Fibroblast of skin of left quadriceps (primary cell): ENCODE results near the gene SMIM41.
"Not testable (repeated sequence)": the region's sequence is repeated elsewhere in the genome, so short reads cannot be mapped to it uniquely, and the experiment has no call there.

Experiments
- DNase-seq, 2 experiments: peaks; one replicate each; pipeline ENCODE4 v3.0.0-alpha.2; 2013; ENCODE audit warnings: low read depth in 2 of 2

SMIM41 gene

DNA sequence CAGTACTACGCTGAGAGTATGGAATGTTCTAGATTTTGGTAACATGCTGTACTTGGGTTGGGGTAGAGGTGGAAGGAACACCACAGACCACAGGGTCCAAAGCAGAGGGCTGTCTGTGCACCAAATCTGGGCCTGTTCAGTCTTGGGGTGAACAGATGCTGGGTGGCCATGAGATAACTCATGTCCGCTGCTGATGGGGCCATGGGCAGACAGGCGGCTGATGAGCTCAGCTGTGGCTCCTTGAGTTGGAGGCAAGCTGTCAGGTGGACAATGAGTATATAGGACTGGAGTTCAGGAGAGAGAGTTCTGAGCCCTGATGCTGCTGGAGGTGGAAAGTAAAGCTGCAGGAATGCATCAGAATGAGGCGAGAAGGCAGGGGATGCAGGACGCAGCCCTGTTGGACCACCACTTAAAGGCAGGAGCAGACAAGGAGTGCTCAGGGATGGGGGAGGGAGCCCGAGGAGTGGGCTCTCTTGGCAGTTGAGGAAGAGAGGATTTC lies 6.2 kb downstream of the SMIM41 start:
- DNase-seq = no peak

DNA sequence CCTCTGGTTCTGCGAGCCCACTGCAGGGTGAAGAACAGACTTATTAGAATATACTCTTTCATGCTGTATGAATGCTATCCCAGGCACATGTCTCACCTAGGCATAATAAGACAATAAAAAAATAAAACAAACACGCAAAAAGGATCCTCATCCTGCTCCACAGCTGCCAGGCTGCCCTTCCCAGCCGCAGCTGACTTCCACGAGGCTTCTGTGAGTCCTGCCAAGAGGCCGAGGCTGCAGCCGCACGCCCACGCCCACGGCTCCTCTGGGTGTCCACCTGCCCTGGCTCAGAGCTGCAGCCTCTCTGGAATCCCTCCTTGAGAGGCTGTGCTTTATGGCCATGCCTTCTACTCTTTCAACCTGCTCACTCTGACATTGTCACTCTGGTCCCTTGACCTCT lies 6.9 kb downstream of the SMIM41 start:
- no peak for DNase-seq

GRCh38 chr12:52086944-52087835 lies 7.7 kb downstream of the SMIM41 start:
- DNase-seq = no peak

DNA sequence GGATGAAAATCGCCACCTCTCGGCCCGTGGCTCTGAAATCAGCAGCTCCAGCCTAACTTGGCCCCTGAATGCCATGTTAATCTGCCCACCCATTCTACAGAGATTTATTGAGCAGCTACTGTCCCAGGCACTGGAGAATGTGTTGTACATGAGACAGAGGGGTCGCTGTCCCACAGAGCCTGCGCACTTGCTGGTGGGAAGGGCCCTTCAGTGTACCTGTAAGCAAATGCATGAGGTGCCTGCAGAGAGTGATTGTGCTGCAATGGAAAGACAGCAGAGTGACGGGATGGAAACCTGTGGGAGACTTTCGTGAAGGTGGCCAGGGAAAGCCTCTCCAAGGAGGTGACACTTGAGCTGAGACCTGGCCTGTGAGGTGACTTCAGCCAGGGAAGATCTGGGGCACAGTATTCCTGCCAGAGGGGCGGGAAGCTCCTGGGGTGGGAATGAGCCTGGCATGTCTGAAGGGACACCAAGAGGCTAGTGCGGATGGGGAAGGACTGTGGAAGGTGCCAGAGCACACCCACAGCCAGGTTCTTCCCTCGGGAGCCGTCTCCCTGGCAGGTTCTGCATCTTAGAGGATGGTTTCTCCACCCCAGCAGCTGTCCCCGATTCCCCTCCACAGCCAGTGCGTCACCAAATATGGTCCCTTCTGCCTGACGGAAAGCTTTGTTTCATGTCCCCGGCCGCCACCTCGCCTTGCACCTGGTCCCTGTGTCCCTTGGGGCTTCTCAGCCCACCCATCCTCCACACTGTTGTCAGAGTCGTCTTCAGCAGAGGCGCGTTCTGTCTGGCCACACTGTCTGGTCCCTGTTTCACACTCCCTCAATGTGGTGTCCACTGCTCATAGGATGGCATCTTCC lies 8.7 kb downstream of the SMIM41 start:
- no peak for DNase-seq

GRCh38 chr12:52089491-52089890 lies 10.0 kb downstream of the SMIM41 start:
- DNase-seq = no peak

- DNase-seq = no peak
Observed at GRCh38 chr12:52090291-52090690, 10.8 kb downstream of the SMIM41 start.

DNA sequence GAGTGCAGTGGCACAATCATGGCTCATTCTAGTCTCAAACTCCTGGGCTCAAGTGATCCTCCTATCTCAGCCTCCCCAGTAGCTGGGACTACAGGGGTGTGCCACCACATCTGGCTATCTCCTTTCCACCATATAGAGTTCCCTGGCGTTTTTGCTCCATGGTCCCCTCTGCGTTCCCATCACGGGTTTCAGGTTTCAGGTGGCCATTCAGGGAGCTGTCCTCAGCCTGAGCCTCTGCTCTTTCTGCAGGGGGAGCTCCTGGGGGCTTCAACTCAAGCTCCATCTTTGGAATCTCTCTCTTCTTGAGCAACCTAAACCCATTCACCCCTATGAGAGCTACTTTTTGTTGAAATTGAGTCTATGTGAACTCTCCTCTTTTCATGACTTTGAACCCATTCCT lies 11.6 kb downstream of the SMIM41 start:
- DNase-seq = no peak

GRCh38 chr12:52091869-52092268 lies 12.4 kb downstream of the SMIM41 start:
- DNase-seq = no peak

DNA sequence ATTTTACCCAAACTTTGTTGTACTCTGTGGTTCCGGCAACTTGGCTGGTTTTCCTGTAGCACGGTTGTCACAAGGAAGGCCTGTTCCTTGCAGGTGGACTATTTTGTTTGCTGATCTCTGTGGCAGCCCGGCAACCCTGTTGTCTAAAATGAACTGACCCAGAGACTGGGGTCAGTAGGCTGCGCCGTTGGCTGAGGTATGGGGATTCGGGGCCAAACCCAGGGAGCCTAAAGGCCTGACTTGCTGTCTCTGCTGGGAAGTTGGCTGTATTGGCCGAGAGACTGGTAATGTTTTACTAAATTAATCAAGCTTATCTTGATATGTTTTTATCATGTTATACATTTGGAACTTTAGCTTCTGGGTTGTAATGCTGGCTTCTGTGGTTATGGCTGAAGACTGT lies 13.8 kb downstream of the SMIM41 start:
- no peak for DNase-seq

DNA sequence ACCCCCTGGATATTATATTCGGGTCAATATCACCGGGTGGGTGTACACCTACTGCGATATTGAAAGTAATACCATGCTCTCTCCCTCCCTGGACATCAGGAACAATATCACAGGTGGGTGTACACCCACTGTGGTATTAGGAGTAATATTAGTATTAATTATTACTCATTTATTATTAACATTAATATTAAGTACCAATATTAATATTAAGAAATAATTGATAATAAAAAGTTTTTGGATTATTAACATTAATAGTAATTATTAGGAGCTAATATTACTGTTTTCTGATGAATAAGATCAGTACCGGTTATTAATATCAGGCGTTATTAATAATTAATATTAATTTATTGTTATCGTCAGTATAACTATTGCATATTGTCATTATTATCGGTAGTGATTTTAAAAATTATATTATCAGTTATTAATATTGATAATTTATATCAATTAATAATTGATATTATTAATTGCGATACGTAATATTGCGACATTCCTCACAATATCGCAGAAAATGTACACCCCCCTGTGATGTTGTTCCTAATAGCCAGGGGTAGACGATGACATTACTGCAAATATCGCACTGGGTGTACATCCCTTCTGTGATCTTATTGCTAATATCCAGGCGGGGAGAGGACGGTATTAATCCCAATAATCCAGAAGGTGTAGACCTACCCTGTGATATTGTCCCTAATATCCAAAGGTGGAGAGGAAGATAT lies 17.0 kb downstream of the SMIM41 start:
- no peak for DNase-seq

- DNase-seq = no peak
Observed at GRCh38 chr12:52097045-52097666, 17.7 kb downstream of the SMIM41 start.

- DNase-seq = not testable (repeated sequence)
Observed at GRCh38 chr12:52104431-52105089, 25.1 kb downstream of the SMIM41 start.

DNA sequence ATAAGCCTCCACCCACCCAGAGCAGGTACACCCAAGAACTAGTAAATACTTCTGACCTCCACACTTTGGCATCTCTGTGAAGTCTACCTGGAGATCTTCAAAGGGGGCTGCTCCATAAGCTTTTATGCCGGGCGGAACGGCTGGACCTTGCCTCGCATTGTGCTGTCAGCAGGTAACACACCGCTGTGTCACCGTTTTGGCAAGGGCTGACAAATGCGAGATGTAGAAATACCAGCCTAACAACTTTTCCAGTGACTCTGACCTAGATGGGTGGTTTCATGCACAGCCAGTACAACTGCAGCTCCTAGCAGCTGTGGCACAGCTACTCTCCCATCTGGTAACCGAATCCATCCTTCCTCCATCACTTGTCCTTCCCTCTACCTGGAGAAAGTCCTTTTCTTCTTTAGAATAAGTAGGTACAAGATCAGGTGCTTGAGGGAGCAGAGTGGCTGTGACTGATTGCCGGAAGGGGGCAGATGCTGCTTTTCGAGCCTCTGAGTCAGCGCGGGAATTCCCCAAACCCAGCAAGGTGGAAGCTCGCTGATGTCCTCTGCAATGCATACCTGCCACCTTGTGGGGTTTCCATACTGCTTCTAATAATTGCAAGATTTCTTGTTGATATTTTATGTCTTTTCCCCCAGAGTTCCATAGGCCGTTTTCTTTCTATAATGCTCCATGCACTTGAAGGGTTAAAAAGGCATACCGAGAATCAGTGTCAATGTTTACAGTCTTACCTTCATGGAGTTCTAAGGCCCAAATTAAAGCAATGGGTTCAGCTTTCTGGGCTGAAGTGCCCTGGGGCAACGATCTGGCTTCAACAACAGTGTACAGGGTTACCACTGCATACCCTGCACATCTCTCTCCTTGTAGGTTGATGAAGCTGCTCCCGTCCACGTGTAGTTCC lies 37.0 kb downstream of the SMIM41 start:
- DNase-seq = not testable (repeated sequence)

- DNase-seq = not testable (repeated sequence)
Observed at GRCh38 chr12:52117806-52118475, 38.4 kb downstream of the SMIM41 start.

DNA sequence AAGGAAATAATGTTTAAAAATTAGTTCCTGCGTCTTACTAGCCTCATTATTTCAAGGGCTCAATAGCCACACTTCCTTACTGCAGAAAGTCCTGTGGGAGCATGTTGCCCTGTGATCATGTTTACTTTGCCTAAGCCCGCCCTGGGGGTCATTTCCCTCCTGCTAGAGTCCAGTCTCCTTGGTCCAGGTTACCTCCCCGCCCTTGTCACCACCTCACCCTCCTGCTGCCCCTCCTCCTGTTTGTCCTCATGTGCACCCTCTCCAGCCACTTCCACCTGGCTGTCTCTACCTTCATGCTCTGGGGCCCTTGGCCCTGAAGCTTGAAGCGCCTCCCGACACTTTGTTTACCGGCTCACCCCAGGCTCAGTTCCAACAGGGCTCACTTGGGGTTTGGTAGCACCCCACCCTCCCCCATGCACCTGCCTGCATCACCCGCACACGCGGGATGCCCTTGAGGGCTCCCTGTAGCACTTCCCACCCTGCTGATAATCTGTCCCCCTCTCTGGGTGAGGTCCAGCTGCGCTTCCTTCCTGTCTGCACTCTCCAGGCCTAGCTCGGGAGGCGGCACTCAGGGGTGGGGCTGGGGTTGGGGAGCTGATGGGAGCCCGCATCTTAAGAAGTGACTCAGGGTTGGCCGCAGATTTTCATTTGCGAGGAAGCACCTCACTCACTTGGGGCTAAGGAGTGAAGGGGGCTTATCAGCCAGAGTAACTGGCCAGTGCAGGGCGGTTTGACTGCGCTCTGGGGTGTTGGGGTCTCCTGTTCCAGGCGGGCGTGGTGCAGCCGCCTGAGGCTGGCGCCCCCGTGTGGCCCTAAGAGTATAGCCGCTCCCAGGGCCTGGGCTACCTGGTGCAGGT lies 40.1 kb downstream of the SMIM41 start:
- no peak for DNase-seq

- no peak for DNase-seq
Observed at GRCh38 chr12:52120951-52121823, 41.7 kb downstream of the SMIM41 start.

DNA sequence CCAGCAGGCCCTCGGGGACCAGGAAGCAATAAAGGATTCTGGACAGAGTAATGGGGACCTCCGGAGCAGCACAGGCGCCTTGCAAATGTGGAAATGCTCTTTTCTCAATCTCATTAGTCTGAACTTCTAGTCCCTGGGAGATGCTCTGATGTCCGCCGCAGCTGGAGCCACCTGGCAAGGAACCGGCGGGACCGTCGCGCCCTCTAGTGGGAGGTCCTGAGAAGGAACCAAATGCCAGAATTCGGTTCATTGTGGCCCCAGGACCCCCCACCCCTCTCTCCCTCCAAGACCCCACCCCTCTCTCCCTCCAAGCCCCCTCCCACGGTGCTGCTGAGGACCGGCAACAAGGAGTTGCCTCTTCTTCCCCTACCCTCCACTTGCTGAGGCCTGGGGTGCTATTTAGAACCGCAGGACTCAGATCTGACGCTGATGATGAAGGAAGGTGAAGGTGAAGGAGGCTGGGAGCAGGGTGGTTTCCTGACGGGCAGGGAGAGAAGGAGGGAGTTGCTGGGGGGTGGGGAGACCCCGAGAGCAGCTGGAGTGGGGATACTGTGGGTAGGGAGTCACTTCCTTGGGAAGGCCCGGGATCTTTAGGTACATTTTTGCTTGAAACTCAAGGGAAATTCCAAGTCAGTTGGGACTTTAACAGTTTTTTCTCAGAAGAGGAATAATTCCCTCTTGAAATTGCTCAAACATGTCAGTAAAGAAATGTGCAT lies 42.5 kb downstream of the SMIM41 start:
- DNase-seq = no peak
